ENCODE data around the gene PPM1L. TPM values are rescaled to one million over a fixed set of nuclear protein-coding genes. Genes with fewer than 3 reads are reported as not detected.

Gene PPM1L
- polyA plus RNA-seq, 3 donors, result 1.3 to 3.8 (median 2.6) TPM

GRCh38 chr3:161093895-161094294, 337.9 kb downstream of the PPM1L start:
- no peak overlapping the region for H3K27ac ChIP-seq (ENCODE audit: low read depth, low read length)

- no peak overlapping the region for H3K27ac ChIP-seq (ENCODE audit: low read depth, low read length)
- 59 to 86% (median 76%) methylated on average over 7 of the region's 7 CpGs for WGBS, 3 donors
Measured at GRCh38 chr3:161096771-161097367, 340.8 kb downstream of the PPM1L start.

DNA sequence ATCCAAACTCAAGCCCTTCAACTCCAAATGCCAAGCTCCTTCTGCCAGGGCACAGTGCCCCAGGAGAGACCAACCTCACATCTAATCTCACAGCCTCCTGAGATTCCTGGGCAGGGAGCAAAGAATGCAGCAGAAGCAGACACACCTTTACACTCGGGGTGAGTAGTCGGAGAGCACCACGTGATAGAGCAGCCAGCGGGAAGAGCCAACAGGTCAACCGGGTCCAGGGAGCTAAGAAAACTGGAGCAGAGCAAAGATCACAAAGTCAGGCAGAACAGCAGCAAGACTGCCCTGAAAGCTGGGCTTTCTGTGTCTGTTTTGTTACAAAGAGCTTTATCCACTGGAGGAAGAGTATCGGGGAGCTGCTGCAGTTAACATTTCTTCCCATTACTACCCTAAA, 345.0 kb downstream of the PPM1L start:
- 93 to 94% (median 93%) methylated on average over 6 of the region's 6 CpGs for WGBS, 3 donors
- no peak overlapping the region for H3K27ac ChIP-seq (ENCODE audit: low read depth, low read length)

DNA sequence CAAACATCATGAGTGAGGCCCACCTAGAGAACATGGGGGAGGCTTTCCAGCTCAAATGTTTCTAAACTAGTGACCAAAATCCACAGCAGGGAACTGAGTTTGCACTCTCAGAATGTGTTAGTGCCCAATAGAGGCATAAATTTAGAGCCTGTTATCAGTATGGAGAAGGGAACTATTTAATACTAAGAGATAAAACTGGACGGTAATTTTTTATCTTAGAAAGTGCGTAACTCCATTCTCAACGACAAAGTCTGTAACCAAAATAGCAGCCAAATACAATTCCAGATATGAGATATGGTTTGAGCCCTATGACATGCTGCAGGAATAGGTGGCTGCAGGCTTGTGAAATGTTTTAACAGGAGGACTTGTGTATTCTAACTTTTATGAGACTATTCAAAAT, 345.6 kb downstream of the PPM1L start:
- 49 to 86% (median 82%) methylated on average over 3 of the region's 3 CpGs for whole genome bisulfite sequencing, 3 donors
- no peak overlapping the region for H3K27ac ChIP-seq (ENCODE audit: low read depth, low read length)

DNA sequence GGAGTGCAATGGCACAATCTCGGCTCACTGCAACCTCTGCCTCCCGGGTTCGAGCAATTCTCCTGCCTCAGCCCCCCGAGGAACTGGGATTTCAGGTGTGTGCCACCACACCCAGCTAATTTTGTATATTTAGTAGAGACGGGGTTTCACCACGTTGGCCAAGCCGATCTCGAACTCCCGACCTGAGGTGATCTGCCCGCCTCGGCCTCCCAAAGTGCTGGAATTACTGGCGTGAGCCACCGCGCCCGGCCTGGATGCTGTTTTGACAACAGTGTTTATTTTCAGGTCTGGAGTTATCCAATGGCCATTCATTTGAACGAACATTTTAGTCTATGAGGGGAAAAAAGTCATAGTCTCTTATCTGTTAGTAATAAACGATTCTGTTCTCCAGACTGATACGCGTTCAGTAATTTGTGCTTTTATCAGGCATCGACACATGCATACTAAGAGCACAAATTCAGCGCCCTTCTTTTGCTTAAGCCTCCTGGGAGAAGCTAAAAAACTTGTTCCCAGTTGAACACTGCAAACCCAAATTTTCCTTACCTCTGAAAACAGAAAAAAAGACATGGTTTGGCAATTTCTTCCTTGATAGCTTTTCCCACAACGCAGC, 347.9 kb downstream of the PPM1L start:
- 87 to 90% (median 90%) methylated on average over 22 of the region's 22 CpGs for WGBS, 3 donors

GRCh38 chr3:161104561-161105551, 348.8 kb downstream of the PPM1L start, which contains the start of gene B3GALNT1:
Gene B3GALNT1, minus strand, starts transcription at chr3:161105349. Its CDS starts 18,595 bp downstream, at chr3:161086754.
- no peak within 1 kb of the TSS for H3K27ac ChIP-seq (ENCODE audit: low read depth, low read length)
- WGBS, 3 donors, result 0 to 2% (median 2%) methylated on average over 87 to 97 of the region's 97 CpGs

More for the DNA sequence above, 347.9 kb downstream of the PPM1L start:
- no peak overlapping the region for H3K27ac ChIP-seq (ENCODE audit: low read depth, low read length)

- no peak overlapping the region for H3K27ac ChIP-seq (ENCODE audit: low read depth, low read length)
- WGBS, 3 donors, result 81 to 100% (median 96%) methylated on average over 1 of the region's 1 CpG
Measured at GRCh38 chr3:161107311-161107710, 351.3 kb downstream of the PPM1L start.

GRCh38 chr3:161108840-161109239, 352.8 kb downstream of the PPM1L start:
- H3K27ac ChIP-seq (ENCODE audit: low read depth, low read length), result no peak overlapping the region
- WGBS, 3 donors, result 98 to 100% (median 100%) methylated on average over 1 of the region's 1 CpG

DNA sequence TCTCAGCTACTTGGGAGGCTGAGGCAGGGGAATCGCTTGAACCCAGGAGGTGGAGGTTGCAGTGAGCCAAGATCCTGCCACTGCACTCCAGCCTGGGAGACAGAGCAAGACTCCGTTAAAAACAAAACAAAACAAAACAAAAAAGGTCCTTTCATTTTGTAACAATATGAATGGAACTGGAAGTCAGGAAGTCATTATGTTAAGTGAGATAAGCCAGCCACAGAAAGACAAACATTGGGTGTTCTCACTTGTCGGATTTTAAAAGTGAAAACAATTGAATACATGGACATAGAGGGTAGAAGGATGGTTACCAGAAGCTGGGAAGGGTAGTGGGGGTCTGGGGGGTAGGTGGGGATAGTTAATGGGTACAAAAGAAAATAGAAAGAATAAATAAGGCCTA, 361.6 kb downstream of the PPM1L start:
- no peak overlapping the region for H3K27ac ChIP-seq (ENCODE audit: low read depth, low read length)
- 71 to 81% (median 71%) methylated on average over 3 of the region's 3 CpGs for WGBS, 3 donors

GRCh38 chr3:161126495-161126894, 370.5 kb downstream of the PPM1L start:
- 50 to 68% (median 63%) methylated on average over 2 of the region's 2 CpGs for WGBS, 3 donors
- no peak overlapping the region for H3K27ac ChIP-seq (ENCODE audit: low read depth, low read length)

Other genes starting within 250 kb of the PPM1L start
- 10 to 100 TPM in 2 of 3 donors, 1 to 10 TPM in 1; 5.9 to 15.3 (median 15.1) TPM for gene KPNA4, start 190.7 kb upstream of the PPM1L start, polyA plus RNA-seq
- 1 to 10 TPM in 2 of 3 donors, under 1 TPM in 1; 0.45 to 7.8 (median 3.3) TPM for gene ARL14, start 79.1 kb upstream of the PPM1L start, polyA plus RNA-seq

Data from adipose tissue (tissue), 3 donors.